Spleen (tissue), 7 donors: ENCODE results near the gene DDX3X.

Experiments
- CTCF ChIP-seq, 11 experiments: fragments of 200-600 bp in 7 of 11; fragments of 450-650 bp in 4 of 11; sonication (generic) in 4 of 11; IDR thresholded peaks in 8 of 11; conservative IDR thresholded peaks in 3 of 11; 1 replicate in 7 of 11; 2 replicates in 4 of 11; pipeline versions ENCODE4 v1.4.0 to v1.8.0; 2016 to 2021; ENCODE audit warnings: antibody characterized with exemption in 11 of 11, inconsistent platforms in 4 of 11, mild to moderate bottlenecking in 1 of 11
- POLR2A ChIP-seq, 3 donors: fragments of 450-650 bp; IDR thresholded peaks; one replicate each; pipeline ENCODE4 v1.5.1; 2017; ENCODE audit warnings: antibody characterized with exemption in 3 of 3, mild to moderate bottlenecking in 1 of 3
- POLR2AphosphoS5 ChIP-seq, 3 donors: sonication (generic); formaldehyde crosslinking; IDR thresholded peaks; one replicate each; pipeline ENCODE4 v1.5.1; 2017; ENCODE audit warnings: antibody characterized with exemption in 3 of 3
- donor health status: DM: no; HTN: no; CAD: no; lungs with moderate emphysema.
- donor health status: DM: no; HTN: no; CAD: no.
- donor health status: DM: no; HTN: no; CAD: no.

- TF ChIP-seq CTCF (IDR thresholded peaks at IDR 0.05 in 8 of 11, conservative IDR thresholded peaks at IDR 0.05 in 3 of 11) (no peak), POLR2A (IDR thresholded peaks at IDR 0.05) (no peak), POLR2AphosphoS5 (IDR thresholded peaks at IDR 0.05) (no peak)
These were observed 10.1 kb downstream of the DDX3X start for GRCh38 chrX:41344053-41344452.
